SH-SY5Y (cell line): ENCODE measurements around the gene FAM200A.

Experiments used
- GATA2 ChIP-seq: IDR thresholded peaks from 2 replicates; pipeline ENCODE4 v1.6.1; 2011; ENCODE audit warnings: mild to moderate bottlenecking, low read depth, low read length
- GATA3 ChIP-seq: IDR thresholded peaks from 2 replicates; pipeline ENCODE4 v1.6.1; 2011; ENCODE audit warnings: low read depth, mild to moderate bottlenecking, low read length, moderate library complexity

GRCh38 chr7:99499371-99499720 is 52.6 kb downstream of the FAM200A start:
- TF ChIP-seq GATA3, result no peak
- TF ChIP-seq GATA2, result no peak
